Measurements from ENCODE around the gene EFCAB10.
"Not testable (repeated sequence)": the region's sequence is repeated elsewhere in the genome, so short reads cannot be mapped to it uniquely, and the experiment has no call there.

The EFCAB10 gene

DNA sequence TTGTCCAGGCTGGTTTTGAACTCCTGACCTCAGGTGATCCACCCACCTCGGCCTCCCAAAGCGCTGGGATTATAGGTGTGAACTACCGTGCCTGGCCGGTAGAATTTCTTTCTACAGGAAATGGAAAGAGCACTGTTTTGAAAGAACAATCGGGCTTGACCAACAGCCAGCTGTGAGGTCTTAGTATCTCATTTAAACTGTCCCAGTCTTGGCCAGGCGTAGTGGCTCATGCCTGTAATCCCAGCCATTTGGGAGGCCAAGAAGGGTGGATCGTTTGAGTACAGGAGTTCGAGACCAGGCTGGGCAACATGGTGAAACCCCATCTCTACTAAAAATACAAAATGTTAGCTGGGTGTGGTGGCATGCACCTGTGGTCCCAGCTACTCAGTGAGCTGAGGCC lies 17.8 kb upstream of the EFCAB10 start:
- H3K27ac ChIP-seq (ENCODE audit: insufficient read depth, low read length, poor library complexity, severe bottlenecking); H3K4me3 ChIP-seq (ENCODE audit: insufficient read depth, low read depth, low read length, poor library complexity, severe bottlenecking); H3K27me3 ChIP-seq (replicated peaks; ENCODE audit: control insufficient read depth, insufficient read depth, low read length, poor library complexity, severe bottlenecking); H3K36me3 ChIP-seq (ENCODE audit: control insufficient read depth, insufficient read depth, low read length); DNase-seq; H3K9me3 ChIP-seq (ENCODE audit: control insufficient read depth, low read length); H3K4me1 ChIP-seq (ENCODE audit: control insufficient read depth, insufficient read depth, low read length, poor library complexity, severe bottlenecking): not testable (repeated sequence)

DNA sequence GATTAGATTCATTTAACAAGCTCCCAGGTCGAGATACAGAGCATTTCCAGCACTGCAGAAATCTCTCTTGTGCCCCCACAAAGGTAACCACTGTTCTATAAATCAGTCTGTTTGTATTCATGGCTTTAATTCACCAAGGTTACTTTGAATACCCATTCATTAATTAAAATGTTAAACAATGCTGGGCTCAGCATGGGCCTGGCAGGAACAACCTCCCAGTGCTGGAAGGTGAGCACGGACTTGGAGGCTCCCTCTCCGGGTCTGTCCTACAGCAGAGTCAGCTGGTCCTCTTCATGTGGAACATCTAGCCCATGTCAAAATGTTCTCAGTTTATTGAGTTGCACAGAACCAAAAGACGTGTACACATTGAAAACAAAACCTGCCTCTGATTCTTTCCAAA lies 15.6 kb upstream of the EFCAB10 start:
- H3K4me1 ChIP-seq (ENCODE audit: control insufficient read depth, insufficient read depth, low read length, poor library complexity, severe bottlenecking), result no peaks in the 10 kb centered on the region
- no peaks in the 10 kb centered on the region for H3K36me3 ChIP-seq (ENCODE audit: control insufficient read depth, insufficient read depth, low read length)
- H3K27ac ChIP-seq (ENCODE audit: insufficient read depth, low read length, poor library complexity, severe bottlenecking), result no peak overlapping the region
- no peaks in the 10 kb centered on the region for H3K27me3 ChIP-seq (replicated peaks; ENCODE audit: control insufficient read depth, insufficient read depth, low read length, poor library complexity, severe bottlenecking)
- DNase-seq, result no peak
- H3K9me3 ChIP-seq (ENCODE audit: control insufficient read depth, low read length), result no peaks in the 10 kb centered on the region
- H3K4me3 ChIP-seq (ENCODE audit: insufficient read depth, low read depth, low read length, poor library complexity, severe bottlenecking), result no peak overlapping the region

DNA sequence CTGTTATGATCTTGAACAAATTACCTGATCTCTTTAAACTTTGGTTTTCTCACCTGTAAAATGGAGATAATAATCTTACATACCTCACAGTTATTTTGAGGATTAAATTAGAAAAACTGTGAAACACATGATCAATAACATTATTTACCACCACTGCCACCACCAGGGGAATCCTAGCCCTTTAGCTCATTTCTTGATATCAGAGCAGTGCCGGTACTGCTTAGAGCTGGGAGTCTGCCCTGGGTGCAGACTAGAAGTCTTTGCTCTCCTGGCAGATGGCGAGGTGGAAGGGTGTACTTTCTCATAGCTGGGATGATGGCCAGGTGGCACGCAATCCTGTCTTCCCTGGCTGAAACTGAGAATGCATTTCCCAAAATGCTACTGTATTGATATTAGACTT lies 12.7 kb upstream of the EFCAB10 start:
- H3K27me3 ChIP-seq (replicated peaks; ENCODE audit: control insufficient read depth, insufficient read depth, low read length, poor library complexity, severe bottlenecking), result no peaks in the 10 kb centered on the region
- H3K4me3 ChIP-seq (ENCODE audit: insufficient read depth, low read depth, low read length, poor library complexity, severe bottlenecking), result no peak overlapping the region
- H3K27ac ChIP-seq (ENCODE audit: insufficient read depth, low read length, poor library complexity, severe bottlenecking), result no peak overlapping the region
- H3K4me1 ChIP-seq (ENCODE audit: control insufficient read depth, insufficient read depth, low read length, poor library complexity, severe bottlenecking), result no peaks in the 10 kb centered on the region
- no peaks in the 10 kb centered on the region for H3K9me3 ChIP-seq (ENCODE audit: control insufficient read depth, low read length)
- no peaks in the 10 kb centered on the region for H3K36me3 ChIP-seq (ENCODE audit: control insufficient read depth, insufficient read depth, low read length)
- no peak for DNase-seq

DNA sequence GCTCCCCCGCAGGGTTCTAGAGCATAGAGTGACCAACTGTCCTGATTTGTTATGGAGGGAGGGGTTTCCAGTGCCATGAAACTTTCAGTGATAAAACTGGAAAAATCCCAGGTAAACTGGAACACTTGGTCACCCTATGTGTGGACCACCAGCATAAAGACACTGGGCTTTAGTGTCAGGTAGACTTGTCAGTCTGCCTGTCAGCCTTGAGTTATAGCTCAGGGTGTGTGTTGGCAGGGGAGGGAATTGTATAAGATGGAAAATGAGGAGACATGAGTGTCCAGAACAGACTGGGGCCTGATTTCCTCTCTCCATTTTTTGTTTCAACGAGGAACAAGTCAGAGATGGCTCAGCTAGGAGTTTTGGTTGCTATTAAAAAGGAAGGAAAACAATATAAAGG lies 10.2 kb upstream of the EFCAB10 start:
- Histone ChIP-seq H3K4me3 (ENCODE audit: insufficient read depth, low read depth, low read length, poor library complexity, severe bottlenecking) (no peak overlapping the region), H3K4me1 (ENCODE audit: control insufficient read depth, insufficient read depth, low read length, poor library complexity, severe bottlenecking) (no peaks in the 10 kb centered on the region), H3K27ac (ENCODE audit: insufficient read depth, low read length, poor library complexity, severe bottlenecking) (no peak overlapping the region), H3K27me3 (replicated peaks; ENCODE audit: control insufficient read depth, insufficient read depth, low read length, poor library complexity, severe bottlenecking) (no peaks in the 10 kb centered on the region), H3K36me3 (ENCODE audit: control insufficient read depth, insufficient read depth, low read length) (no peaks in the 10 kb centered on the region), H3K9me3 (ENCODE audit: control insufficient read depth, low read length) (no peaks in the 10 kb centered on the region)
- DNase-seq, result no peak

DNA sequence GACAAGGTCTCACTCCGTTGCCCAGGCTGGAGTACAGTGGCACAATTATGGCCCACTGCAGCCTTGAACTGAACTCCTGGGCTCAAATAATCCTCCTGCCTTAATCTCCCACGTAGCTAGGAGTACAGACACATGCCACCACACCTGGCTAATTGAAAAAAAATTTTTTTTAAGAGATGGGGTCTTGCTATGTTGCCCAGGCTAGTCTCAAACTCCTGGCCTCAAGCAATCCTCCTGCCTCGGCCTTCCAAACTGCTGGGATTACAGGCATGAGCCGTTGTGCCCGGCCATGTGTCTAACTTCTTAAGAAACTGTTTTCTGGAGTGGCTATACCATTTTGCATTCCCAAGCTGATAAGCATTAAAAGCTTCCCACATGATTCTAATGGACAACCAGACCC lies 9.5 kb upstream of the EFCAB10 start:
- Histone ChIP-seq H3K27ac (ENCODE audit: insufficient read depth, low read length, poor library complexity, severe bottlenecking) (no peak overlapping the region), H3K4me3 (ENCODE audit: insufficient read depth, low read depth, low read length, poor library complexity, severe bottlenecking) (no peak overlapping the region), H3K36me3 (ENCODE audit: control insufficient read depth, insufficient read depth, low read length) (no peaks in the 10 kb centered on the region), H3K4me1 (ENCODE audit: control insufficient read depth, insufficient read depth, low read length, poor library complexity, severe bottlenecking) (no peaks in the 10 kb centered on the region), H3K27me3 (replicated peaks; ENCODE audit: control insufficient read depth, insufficient read depth, low read length, poor library complexity, severe bottlenecking) (no peaks in the 10 kb centered on the region), H3K9me3 (ENCODE audit: control insufficient read depth, low read length) (no peaks in the 10 kb centered on the region)
- no peak for DNase-seq

DNA sequence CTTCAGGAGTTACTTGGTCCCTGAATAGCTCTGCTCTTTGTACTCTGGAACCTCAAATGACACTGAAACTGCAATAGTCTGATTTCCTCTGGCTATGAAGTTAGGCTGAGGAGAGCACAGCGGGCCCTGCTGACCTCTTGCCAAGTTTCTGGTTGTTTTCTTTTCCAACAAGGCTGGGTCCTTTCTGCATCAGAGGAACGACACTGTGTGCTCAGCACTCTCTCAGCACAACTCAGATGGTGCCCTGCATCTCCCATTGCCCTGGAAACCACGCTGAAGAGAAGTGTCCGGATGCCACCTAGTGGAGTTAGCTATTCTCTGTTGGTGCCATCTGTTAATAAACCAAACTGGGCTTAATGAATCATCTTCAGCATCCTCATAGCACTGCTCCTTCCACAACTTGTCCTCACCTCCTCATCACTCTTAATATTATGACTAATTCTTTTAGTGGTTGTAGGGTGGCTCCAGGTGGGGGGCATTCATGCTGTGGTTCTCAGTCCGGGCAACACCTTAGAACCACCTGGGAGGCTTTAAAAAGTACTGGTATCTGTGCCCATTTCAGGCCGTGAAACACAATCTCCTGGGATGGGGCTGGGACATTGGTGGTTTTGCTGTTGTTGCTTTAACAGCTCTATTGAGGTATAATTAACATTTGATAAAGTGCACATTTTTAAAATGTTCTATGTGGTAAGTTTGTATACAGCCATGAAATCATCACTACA lies 8.2 kb upstream of the EFCAB10 start:
- no peak overlapping the region for H3K27ac ChIP-seq (ENCODE audit: insufficient read depth, low read length, poor library complexity, severe bottlenecking)

DNA sequence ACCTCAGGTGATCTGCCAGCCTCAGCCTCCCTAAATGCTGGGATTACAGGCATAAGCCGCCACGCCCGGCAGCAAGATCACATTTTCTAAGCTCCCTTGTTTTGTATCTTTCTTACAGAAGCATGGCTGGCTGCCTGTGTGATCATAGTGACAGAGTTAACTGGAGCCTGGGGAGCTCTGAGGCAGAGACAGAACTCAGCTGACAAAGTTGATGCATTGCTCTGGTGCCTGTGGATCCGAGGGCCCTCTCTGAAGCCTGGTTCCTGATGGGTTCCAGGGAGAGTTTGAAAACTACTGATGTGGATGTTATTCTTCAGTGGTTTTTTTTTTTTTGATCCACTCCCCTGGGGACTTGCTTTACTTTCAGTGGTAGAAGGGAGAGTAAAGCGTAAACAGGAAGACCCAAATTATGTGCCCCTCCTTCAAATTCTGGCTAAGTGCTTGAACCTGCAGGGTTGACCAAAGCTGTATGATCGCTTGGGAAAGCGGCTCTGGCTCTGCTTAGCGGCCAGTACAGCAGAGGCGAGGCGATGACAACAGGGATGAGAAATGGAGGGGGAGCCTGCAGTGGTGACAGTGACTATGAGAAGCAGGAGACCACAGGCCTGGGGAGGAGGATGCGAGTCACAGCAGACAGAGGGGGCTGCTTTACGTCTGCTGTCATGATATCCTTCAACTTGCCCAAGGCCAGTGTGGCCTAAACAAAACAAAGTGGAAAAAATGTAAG lies 6.8 kb upstream of the EFCAB10 start:
- Histone ChIP-seq H3K27ac (ENCODE audit: insufficient read depth, low read length, poor library complexity, severe bottlenecking) (no peak overlapping the region), H3K4me3 (ENCODE audit: insufficient read depth, low read depth, low read length, poor library complexity, severe bottlenecking) (no peak overlapping the region), H3K4me1 (ENCODE audit: control insufficient read depth, insufficient read depth, low read length, poor library complexity, severe bottlenecking) (no peaks in the 10 kb centered on the region), H3K36me3 (ENCODE audit: control insufficient read depth, insufficient read depth, low read length) (no peaks in the 10 kb centered on the region), H3K9me3 (ENCODE audit: control insufficient read depth, low read length) (no peaks in the 10 kb centered on the region), H3K27me3 (replicated peaks; ENCODE audit: control insufficient read depth, insufficient read depth, low read length, poor library complexity, severe bottlenecking) (no peaks in the 10 kb centered on the region)
- no peak for DNase-seq

More for the DNA sequence above, 8.2 kb upstream of the EFCAB10 start:
- Histone ChIP-seq H3K36me3 (ENCODE audit: control insufficient read depth, insufficient read depth, low read length) (no peaks in the 10 kb centered on the region), H3K4me1 (ENCODE audit: control insufficient read depth, insufficient read depth, low read length, poor library complexity, severe bottlenecking) (no peaks in the 10 kb centered on the region), H3K9me3 (ENCODE audit: control insufficient read depth, low read length) (no peaks in the 10 kb centered on the region), H3K27me3 (replicated peaks; ENCODE audit: control insufficient read depth, insufficient read depth, low read length, poor library complexity, severe bottlenecking) (no peaks in the 10 kb centered on the region), H3K4me3 (ENCODE audit: insufficient read depth, low read depth, low read length, poor library complexity, severe bottlenecking) (no peak overlapping the region)
- DNase-seq, result peak in 2 of 3 donors; percentile 5 to 16

DNA sequence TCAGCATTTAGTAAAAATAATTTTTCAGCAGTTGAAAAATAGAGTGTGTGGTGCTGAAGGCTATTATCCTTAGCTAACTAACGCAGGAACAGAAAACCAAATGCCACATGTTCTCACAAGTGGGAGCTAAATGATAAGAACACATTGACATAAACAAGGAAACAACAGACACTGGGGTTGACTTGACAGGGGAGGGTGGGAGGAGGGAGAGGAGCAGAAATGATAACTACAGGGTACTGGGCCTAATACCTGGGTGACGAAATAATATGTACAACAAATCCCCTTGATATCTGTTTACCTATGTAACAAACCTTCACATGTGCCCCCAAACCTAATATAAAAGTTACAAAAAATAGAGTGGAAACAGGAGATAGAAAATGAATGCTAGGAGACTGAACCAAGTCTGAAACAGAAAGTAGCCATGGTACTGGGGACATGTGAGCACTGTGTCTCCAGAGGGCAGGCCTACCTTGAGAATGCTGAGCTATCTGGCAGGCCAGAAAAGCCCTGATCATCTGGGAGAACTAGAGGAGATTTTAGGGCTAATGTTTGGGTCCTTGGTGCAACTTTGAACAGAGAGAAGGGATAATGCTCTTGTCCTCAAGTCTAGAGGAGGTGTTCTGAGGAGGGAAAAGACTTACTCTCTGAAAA lies 4.7 kb upstream of the EFCAB10 start:
- Histone ChIP-seq H3K4me3 (ENCODE audit: insufficient read depth, low read depth, low read length, poor library complexity, severe bottlenecking) (no peak overlapping the region), H3K27me3 (replicated peaks; ENCODE audit: control insufficient read depth, insufficient read depth, low read length, poor library complexity, severe bottlenecking) (no peaks in the 10 kb centered on the region), H3K36me3 (ENCODE audit: control insufficient read depth, insufficient read depth, low read length) (no peaks in the 10 kb centered on the region), H3K9me3 (ENCODE audit: control insufficient read depth, low read length) (no peaks in the 10 kb centered on the region), H3K27ac (ENCODE audit: insufficient read depth, low read length, poor library complexity, severe bottlenecking) (no peak overlapping the region), H3K4me1 (ENCODE audit: control insufficient read depth, insufficient read depth, low read length, poor library complexity, severe bottlenecking) (peaks cover 5% of the 10 kb centered on the region)
- no peak for DNase-seq

DNA sequence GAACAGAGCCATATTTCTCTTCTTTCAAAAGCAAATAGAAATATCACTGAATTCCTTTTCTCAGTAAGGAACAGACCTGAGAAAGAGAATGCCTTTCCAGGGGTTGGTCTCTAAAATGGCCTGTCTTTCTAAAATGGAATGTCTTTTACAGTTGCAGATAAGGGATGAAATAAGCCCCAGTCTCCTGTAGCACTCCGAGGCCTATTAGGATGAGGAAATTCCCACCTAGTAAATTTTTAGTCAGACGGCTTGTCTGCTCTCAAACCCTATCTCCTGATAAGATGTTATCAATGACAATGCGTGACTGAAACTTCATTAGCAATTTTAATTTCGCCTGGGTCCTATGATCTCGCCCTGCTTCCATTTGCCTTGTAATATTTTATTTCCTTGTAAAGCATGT lies 2.9 kb upstream of the EFCAB10 start:
- no peak for DNase-seq
- H3K4me3 ChIP-seq (ENCODE audit: insufficient read depth, low read depth, low read length, poor library complexity, severe bottlenecking), result no peak overlapping the region
- no peaks in the 10 kb centered on the region for H3K9me3 ChIP-seq (ENCODE audit: control insufficient read depth, low read length)
- no peaks in the 10 kb centered on the region for H3K27me3 ChIP-seq (replicated peaks; ENCODE audit: control insufficient read depth, insufficient read depth, low read length, poor library complexity, severe bottlenecking)
- H3K36me3 ChIP-seq (ENCODE audit: control insufficient read depth, insufficient read depth, low read length), result no peaks in the 10 kb centered on the region
- no peak overlapping the region for H3K27ac ChIP-seq (ENCODE audit: insufficient read depth, low read length, poor library complexity, severe bottlenecking)
- peaks cover 6% of the 10 kb centered on the region for H3K4me1 ChIP-seq (ENCODE audit: control insufficient read depth, insufficient read depth, low read length, poor library complexity, severe bottlenecking)

DNA sequence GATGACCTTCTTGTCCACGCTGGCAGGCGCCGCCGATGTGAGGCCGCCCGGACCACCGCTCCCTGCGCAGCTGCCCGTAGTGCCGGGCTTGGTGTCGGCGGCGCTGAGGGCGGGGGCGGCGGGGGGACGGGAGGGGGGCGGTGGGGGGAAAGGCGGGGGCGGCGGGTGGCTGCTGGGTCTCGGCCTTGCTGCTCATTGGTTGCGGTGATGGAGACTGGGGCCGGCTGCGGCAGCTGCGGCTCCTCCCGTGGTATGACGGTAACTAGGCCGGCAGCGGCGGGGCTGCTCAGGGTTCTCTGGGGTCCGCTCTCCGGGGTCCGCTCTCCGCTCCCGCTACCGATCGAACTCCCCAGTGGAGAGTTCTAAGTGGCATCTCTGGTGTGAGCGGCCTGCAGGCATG lies 1.8 kb upstream of the EFCAB10 start:
- Histone ChIP-seq H3K36me3 (ENCODE audit: control insufficient read depth, insufficient read depth, low read length) (no peaks in the 10 kb centered on the region), H3K4me3 (ENCODE audit: insufficient read depth, low read depth, low read length, poor library complexity, severe bottlenecking) (no peak overlapping the region), H3K27me3 (replicated peaks; ENCODE audit: control insufficient read depth, insufficient read depth, low read length, poor library complexity, severe bottlenecking) (no peaks in the 10 kb centered on the region), H3K9me3 (ENCODE audit: control insufficient read depth, low read length) (no peaks in the 10 kb centered on the region), H3K4me1 (ENCODE audit: control insufficient read depth, insufficient read depth, low read length, poor library complexity, severe bottlenecking) (peaks cover 6% of the 10 kb centered on the region), H3K27ac (ENCODE audit: insufficient read depth, low read length, poor library complexity, severe bottlenecking) (no peak overlapping the region)
- no peak for DNase-seq

All from effector memory CD4-positive, alpha-beta T cell (primary cell).